Activated CD4-positive, CD25-positive, alpha-beta regulatory T cell treated with anti-CD3 and anti-CD28 coated beads, Interleukin-2, amount 50 U/mL, for 72 hours (primary cell): ENCODE results near the gene USHBP1.
A peak's percentile ranks its signal among the peaks of the same experiment; 100 is the strongest.

Source experiments
- DNase-seq: peaks from one replicate; pipeline ENCODE4 v3.0.0; 2021

The USHBP1 gene

DNA sequence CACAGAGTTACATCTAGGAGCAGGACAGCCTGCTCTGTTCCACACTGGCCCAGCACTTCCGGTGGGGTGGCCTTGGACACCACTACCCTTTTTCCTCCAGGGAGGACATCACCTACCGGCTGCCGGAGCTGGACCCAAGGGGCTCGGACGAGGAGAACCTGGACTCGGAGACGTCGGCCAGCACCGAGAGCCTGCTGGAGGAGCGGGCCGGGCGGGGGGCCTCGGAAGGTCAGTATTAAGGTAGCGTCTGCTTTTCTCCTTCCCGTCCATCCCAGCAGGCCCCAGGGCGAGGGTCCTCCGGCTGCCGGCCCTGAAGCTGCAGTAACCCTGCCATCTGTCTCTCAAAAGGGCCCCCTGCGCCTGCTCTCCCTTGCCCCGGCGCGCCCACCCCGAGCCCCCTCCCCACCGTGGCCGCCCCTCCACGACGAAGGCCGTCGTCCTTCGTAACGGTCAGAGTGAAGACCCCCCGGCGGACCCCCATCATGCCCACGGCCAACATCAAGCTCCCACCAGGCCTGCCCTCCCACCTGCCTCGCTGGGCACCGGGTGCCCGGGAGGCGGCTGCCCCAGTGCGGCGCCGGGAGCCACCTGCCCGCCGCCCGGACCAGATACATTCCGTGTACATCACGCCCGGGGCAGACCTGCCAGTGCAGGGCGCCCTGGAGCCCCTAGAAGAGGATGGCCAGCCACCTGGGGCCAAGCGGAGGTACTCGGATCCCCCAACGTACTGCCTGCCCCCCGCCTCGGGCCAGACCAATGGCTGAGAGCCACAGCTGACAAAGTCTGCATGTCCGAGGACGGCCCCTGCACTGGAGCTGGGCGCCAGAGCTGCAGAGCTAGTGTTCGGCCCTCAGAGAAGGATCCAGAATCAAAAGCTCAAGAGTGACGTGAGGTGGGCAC, 52.7 kb downstream of the USHBP1 start:
- no peak for DNase-seq

- no peak for DNase-seq
These were observed 54.2 kb downstream of the USHBP1 start for GRCh38 chr19:17210296-17210695.

- peak; percentile 44 for DNase-seq
These were observed 55.2 kb downstream of the USHBP1 start for GRCh38 chr19:17209126-17210036.

DNA sequence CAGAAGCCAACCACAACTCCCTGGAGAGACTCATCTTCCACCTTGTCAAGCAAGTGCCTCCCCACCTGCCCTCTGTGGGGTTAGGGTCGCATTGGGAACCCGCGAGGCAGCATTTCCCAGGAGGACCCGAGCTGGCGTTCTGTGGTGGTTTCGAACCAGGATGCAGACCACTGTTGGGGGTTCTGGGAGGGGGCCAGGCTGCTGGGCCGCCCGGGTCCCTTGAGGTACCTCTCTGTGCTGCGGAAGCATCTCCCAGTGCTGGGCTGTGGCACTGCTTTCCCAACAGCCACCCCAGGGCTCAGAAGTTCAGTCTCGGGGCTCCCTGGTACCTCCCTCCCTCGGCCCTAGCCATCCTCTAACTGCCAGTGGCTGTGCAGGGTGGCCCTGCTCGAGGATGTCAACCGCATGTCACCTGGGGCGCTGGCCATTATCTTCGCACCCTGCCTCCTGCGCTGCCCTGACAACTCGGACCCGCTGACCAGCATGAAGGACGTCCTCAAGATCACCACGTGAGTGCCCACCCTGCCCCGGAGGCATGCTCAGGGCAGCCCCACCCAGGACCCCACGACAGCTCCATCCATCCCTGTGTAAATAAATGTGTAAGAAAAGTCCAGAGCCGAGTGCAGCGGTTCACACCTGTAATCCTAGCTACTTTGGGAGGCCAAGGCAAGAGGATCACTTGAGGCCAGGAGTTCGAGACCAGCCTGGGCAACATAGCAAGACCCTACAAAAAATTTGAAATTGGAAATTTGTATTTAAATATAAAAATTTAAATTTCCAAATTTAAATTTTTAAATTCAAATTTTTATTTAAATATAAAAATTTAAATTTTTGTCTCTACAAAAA, 57.6 kb downstream of the USHBP1 start:
- DNase-seq: no peak

DNA sequence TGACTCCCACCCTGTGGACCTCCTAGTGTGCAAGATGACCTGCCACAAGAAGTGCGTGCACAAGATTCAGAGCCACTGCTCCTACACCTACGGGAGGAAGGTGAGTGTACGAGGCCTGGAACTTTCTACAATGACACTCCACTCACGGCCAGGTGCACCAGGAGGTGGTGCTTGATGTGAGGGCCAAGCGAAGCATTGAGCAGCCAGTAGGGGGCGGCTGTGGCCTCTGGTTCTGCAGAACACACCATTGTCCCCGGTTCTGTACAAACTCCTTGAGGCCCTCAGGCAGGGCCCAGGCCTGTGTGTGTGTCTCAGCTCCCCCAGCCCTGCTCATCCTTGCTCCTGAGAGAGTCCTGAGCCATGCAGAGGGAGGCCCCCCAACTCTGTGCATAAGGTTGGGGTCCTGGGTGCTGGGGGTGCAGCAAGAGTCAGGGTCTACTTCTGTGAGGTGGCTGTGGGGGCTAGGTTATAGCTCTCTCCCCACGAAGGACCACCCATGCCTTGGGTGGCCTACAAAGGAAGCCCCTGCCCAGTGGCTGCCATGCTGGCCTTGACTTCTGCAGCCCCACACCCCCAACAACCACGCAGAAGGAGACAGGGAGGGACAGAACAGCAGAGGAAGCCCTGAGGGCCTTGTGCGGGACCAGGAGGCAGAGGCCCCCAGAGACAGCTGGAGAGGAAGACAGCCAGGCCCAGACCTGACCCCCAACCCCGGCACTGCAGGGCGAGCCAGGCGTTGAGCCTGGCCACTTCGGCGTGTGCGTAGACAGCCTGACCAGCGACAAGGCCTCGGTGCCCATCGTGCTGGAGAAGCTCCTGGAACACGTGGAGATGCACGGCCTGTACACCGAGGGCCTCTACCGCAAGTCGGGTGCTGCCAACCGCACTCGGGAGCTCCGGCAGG, 59.1 kb downstream of the USHBP1 start:
- peak; percentile 47 for DNase-seq

GRCh38 chr19:17202713-17203112, 61.8 kb downstream of the USHBP1 start:
- no peak for DNase-seq

DNA sequence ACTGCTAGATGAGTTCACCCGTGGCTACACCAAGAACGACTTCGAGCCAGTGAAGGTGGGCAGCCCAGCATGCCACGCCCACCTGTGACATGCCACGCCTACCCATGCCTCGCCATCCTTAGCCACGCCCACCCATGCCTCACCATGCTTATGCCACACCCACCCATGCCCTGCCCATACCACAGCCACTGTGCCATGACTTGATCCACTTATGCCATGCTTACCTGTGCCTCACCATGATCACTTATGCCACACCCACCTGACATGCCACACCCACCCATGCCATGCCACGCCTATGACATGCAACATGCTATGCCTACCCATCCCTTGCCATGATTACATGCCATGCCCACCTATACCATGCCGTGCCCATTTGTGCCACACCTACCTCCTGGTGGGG, 62.3 kb downstream of the USHBP1 start:
- DNase-seq: no peak

- DNase-seq: no peak
These were observed 64.0 kb downstream of the USHBP1 start for GRCh38 chr19:17200408-17201079.
